PC-3 (cell line): ENCODE measurements around the gene ALG12.

ENCODE experiments used
- EZH2 ChIP-seq: fragments of 300-600 bp; sonication (generic); IDR thresholded peaks from one replicate; pipeline ENCODE4 v1.6.1; 2017; ENCODE audit warnings: antibody characterized with exemption, mild to moderate bottlenecking, low read length; ENCODE audit not compliant: unreplicated experiment
- EZH2phosphoT487 ChIP-seq: fragments of 300-600 bp; sonication (generic); IDR thresholded peaks from 2 replicates; pipeline ENCODE4 v1.6.1; 2018; ENCODE audit warnings: mild to moderate bottlenecking, antibody characterized with exemption, low read length, borderline replicate concordance
- TF ChIP-seq, protein P1 (sequence below): fragments of 300-600 bp; sonication (generic); conservative IDR thresholded peaks from 2 replicates; pipeline ENCODE4 v1.5.1; 2017; ENCODE audit warnings: antibody characterized with exemption, low read depth, mild to moderate bottlenecking, low read length

DNA sequence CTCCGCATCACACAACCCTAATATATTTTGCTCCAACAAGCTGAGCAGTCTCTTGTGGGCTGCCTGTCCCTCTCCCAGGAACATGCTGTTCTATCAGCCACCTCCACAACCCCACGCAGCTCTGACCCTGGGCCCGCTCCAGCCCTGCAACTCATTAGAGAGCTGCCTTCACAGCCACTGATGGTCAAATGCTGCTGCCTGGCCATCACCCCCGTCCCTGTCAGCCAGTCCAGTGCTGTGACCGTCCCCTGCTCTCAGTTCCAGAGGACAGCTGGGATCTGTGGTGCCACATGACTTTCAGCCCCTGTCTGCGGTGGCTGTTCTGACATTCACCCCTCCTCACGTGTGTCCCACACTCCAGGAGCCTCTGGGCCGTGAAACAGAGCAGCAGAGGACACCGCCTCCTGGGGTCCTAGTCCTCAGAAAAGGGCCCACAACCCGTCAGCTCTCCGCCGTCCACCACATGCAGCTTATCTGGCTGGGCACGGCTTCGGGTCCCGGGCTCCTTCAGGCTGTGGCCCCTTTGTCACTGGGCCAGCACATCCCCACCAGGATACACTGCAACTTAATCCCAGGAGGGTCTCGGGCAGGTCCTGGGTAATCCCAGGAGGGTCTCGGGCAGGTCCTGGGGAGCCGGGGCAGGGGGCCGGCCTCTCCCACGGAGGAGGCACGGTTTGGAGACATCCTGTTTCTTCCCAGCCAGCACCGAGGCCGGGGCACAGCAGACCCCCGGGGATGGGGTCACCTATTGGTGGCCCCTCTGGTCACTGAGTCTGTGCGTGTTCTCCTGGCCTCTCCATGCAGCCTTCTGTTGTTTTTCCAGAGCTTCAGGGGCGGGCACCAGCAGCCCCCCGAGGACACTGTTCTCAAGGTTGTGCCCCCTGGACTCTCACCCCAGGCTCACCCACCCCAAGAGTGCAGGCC, 15.3 kb upstream of the ALG12 start:
- TF ChIP-seq, protein P1, sequence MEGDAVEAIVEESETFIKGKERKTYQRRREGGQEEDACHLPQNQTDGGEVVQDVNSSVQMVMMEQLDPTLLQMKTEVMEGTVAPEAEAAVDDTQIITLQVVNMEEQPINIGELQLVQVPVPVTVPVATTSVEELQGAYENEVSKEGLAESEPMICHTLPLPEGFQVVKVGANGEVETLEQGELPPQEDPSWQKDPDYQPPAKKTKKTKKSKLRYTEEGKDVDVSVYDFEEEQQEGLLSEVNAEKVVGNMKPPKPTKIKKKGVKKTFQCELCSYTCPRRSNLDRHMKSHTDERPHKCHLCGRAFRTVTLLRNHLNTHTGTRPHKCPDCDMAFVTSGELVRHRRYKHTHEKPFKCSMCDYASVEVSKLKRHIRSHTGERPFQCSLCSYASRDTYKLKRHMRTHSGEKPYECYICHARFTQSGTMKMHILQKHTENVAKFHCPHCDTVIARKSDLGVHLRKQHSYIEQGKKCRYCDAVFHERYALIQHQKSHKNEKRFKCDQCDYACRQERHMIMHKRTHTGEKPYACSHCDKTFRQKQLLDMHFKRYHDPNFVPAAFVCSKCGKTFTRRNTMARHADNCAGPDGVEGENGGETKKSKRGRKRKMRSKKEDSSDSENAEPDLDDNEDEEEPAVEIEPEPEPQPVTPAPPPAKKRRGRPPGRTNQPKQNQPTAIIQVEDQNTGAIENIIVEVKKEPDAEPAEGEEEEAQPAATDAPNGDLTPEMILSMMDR = no peak
- TF ChIP-seq EZH2phosphoT487 = no peak
- no peak for TF ChIP-seq EZH2
